Adrenal gland (tissue), 5 donors: ENCODE results near the gene ALDH3B1.

Experiments used
- CTCF ChIP-seq, 6 experiments: fragments of 450-650 bp in 4 of 6; fragments of 200-600 bp in 2 of 6; sonication (generic) in 1 of 6; IDR thresholded peaks; 1 replicate in 5 of 6; 2 replicates in 1 of 6; pipeline versions ENCODE4 v1.5.1 to v1.8.0; 2016 to 2021; ENCODE audit warnings: antibody characterized with exemption in 6 of 6, mild to moderate bottlenecking in 2 of 6, moderate library complexity in 1 of 6
- POLR2A ChIP-seq, 2 donors: fragments of 450-650 bp; IDR thresholded peaks; one replicate each; pipeline ENCODE4 v1.6.1; 2017; ENCODE audit warnings: antibody characterized with exemption in 2 of 2, mild to moderate bottlenecking in 2 of 2, moderate library complexity in 1 of 2
- donor health status: DM: no; HTN: no; CAD: no.

- no peak for TF ChIP-seq CTCF (IDR thresholded peaks at IDR 0.05)
- no peak for TF ChIP-seq POLR2A (IDR thresholded peaks at IDR 0.05)
Observed at GRCh38 chr11:68007498-68008380, 2.4 kb upstream of the ALDH3B1 start.
